ENCODE data around the gene TMEM132E.

GRCh38 chr17:34680151-34680550 is 100.8 kb downstream of the TMEM132E start:
- no peak for TF ChIP-seq GATA3 (IDR thresholded peaks at IDR 0.05; ENCODE audit: low read depth, low read length)
- no peak for TF ChIP-seq GATA2 (IDR thresholded peaks at IDR 0.05; ENCODE audit: low read depth, low read length)

All from SH-SY5Y (cell line).